Measurements from ENCODE around the gene SCUBE2.

DNA sequence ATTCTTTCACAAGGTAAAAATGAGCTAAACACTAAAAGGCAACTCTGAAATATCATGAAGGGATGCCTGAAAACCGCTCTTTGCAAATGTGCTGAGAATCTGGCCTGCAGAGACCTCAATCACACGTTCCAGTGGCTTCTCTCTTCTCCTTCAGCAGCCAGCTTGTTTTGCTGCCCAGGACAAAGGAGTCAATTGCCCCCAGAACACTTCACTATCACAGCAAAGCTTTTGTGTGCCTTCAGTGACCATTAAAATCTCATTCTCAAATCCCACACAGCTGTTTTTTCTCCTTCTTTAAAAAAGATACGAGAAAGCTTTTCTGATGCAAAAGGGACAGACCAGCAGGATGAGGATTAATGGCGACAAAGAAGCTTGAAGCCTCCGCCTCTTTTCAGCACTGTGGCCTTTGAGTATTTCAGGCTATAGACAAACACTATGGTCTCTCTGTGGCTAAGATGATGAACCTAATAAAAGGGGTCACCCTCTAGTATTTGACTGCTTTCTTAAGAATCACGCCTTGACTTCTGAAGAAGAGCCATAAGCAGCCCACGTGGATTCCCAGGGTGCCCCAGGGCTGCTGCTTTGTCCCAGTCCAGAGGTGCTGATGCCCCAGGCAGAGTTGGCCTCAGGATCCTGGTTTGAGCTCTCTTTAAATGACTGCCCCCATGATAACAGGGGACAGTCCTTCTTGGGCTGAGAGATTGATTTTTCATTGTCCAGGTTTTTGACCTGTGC is 54.2 kb downstream of the SCUBE2 start:
- TF ChIP-seq, protein P1, sequence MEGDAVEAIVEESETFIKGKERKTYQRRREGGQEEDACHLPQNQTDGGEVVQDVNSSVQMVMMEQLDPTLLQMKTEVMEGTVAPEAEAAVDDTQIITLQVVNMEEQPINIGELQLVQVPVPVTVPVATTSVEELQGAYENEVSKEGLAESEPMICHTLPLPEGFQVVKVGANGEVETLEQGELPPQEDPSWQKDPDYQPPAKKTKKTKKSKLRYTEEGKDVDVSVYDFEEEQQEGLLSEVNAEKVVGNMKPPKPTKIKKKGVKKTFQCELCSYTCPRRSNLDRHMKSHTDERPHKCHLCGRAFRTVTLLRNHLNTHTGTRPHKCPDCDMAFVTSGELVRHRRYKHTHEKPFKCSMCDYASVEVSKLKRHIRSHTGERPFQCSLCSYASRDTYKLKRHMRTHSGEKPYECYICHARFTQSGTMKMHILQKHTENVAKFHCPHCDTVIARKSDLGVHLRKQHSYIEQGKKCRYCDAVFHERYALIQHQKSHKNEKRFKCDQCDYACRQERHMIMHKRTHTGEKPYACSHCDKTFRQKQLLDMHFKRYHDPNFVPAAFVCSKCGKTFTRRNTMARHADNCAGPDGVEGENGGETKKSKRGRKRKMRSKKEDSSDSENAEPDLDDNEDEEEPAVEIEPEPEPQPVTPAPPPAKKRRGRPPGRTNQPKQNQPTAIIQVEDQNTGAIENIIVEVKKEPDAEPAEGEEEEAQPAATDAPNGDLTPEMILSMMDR (IDR thresholded peaks at IDR 0.05): no peak
- no peak for TF ChIP-seq EZH2 (IDR thresholded peaks at IDR 0.05; ENCODE audit: borderline replicate concordance, insufficient read depth, low read depth, low read length, poor library complexity, severe bottlenecking)
